Measurements from ENCODE around the gene PAK5.

Gene PAK5

DNA sequence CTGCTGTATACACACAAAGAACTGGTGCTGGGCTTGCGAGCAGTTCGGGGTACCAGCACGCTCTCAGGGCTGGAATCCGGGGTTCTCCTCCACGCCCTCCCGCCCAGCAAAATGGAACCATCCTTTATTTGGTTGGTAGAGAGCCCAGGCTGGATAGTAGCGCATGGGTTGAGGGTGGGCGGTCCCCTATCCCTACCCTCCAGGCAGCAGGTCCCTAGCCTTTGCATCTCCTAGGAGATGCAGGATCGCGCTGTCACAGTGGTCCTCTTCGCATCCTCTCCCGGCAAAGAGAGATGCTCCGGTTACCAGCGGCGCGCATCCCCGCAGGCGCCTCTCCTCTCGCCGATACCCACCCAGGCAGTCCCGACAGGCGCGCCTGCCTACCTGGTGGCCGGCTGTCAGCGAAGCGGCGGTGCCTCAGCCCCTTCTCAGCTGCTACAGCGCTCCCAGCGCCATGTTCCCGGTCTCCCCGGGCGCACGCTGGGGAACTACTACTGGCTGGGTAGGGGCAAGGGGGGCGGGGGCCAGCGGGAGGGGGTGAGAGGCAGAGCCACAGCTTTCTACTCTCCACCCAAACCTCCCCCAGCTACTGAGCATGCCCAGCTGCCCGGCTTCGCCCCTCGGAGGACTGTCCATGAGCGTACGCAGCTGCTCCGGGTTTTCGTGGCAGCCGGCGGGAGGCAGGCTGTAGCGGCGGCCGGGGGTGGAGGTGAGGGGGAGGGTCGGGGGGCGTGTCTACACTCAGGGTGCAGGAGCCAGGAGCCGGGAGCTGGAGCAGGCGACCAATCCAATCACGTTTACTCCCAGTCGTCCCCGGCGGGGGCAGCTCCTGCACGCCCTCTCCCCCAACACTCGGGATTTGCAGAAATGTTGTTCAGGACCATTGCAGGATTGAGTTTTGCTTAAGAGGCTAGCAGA lies at the start of gene PAK5:
TSS of gene PAK5 (minus strand) at position 699 of the 918 bp plus-strand sequence. CDS start 194,748 bp downstream, outside the sequence.
- DNase-seq (ENCODE audit: low spot score), result no peak

DNA sequence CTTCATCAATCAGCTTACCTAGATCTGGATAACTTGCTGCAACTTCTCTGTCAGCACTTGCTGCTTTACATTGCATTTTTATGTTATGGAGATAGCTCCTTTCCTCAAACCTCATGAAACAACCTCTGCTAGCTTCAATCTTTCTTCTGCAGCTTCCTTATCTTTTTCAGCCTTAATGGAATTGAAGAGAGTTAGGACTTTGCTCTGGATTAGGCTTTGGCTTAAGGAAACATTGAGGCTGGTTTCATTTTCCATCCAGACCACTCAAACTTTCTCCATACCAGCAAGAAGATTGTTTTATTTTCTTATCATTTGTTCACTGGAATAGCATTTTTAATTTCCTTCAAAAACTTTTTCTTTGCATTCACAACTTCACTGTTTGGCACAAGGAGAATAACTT lies 48.8 kb upstream of the PAK5 start:
- DNase-seq (ENCODE audit: low spot score), result no peak

DNA sequence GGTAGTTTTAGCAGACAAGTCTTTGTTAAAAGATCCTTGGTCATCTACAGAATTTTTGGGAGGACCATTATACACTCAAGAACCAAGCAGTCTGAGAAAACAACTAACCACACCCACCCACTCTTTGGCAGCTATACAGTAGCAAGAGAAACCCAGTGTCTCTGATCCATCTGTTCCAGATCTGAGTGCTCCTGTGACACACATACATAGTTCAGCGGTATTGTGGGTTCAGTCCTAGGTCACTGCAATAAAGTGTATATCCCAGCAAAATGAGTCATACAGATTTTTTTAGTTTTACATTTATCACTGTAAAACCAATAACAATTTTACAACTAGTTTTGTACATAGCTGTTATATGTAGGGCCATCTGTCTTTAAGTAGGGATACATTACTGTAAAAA lies 47.4 kb upstream of the PAK5 start:
- no peak for DNase-seq (ENCODE audit: low spot score)

DNA sequence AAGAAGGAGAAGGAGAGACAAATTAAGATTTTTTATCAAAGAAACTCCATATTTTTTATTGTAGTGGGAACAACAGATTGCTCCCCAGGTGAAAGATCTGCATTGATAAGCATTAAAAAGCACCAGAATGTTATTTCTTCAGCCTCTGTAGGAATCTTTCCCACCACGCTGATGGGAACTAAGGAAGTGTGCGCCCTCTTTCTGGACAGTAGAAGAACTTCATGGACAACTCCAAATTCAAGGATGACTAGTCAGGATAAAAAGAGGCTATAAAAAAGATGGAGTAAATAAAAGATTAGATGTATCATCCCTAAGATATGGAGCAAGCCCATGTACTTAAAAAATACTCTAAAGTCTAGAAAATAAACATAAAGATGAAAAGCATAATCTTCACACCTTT lies 45.8 kb upstream of the PAK5 start:
- DNase-seq (ENCODE audit: low spot score), result no peak

DNA sequence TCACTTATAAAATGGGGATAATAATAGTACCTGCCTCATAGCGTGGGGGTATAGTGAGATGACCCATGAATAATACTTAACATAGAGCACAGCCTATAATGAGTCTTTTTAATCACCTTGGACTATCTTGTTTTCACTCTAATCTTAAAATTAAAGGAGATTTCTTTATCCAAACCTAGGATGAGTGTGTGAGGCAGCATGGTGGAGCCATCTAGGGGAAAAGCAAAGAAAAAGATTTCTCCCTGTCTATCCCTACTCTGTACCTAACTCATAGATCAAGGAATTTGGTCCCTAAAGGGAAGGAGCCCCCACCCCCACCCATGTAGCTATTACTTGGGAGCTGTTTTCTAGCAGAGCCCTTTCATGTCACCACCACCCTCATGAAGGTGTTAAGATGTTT lies 45.2 kb upstream of the PAK5 start:
- no peak for DNase-seq (ENCODE audit: low spot score)

GRCh38 chr20:9877932-9878495 lies 39.1 kb upstream of the PAK5 start:
- DNase-seq (ENCODE audit: low spot score), result no peak

- no peak for DNase-seq (ENCODE audit: low spot score)
These were observed 28.5 kb upstream of the PAK5 start for GRCh38 chr20:9867196-9867980.

DNA sequence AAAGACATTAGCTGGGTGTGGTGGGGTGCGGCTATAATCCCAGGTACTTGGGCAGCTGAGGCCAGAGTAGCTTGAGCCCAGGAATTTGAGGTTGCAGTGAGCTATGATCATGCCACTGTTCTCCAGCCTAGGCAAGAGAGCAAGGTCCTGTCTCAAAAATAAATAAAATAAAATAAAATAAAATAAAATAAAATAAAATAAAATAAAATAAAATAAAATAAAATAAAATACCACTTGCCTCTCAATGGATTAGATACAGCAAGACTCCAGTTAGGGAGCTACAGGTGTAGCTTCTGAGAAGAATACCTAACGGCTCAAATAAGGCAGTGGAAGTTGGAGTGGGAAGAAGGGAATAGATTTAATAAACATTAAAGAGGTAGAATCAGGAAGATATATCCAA lies 13.7 kb upstream of the PAK5 start:
- DNase-seq (ENCODE audit: low spot score), result no peak

DNA sequence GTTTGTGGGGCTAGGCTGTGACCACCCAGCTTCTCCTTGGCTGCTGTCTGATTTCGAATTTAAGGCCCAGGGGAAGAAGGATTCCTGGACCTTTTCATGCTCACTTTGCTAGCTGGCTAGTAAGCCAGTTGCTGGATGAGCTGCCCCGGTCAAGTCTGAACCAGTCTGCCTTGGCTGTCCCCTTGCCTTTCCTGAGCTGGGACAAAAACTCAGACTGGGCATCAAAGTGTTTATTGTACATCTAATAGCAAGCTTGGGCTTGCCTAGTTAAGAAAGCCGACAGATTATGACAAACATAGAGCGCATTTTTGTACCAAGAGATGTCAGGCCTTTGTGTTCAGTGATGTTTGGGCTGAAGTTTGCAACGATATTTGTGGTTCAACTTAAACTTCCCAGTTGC lies 750 bp upstream of the PAK5 start:
- DNase-seq (ENCODE audit: low spot score), result no peak

DNA sequence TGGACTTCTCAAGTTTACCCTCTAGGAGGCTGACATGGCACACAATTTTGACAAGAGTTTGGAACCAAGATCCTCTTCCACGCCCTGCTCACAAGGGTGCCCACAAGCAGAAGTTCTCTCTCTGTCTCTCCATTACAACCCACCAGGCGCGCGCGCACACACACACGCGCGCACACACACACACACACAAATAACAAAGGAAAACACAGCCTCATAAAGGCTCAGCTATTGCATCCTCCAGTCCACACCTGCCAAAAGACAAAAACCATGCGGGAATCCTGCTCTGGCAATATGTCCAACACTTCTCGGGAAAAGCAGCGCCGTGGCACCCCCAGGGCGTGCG lies 870 bp downstream of the PAK5 start:
- no peak for DNase-seq (ENCODE audit: low spot score)

- DNase-seq (ENCODE audit: low spot score), result no peak
These were observed 1.2 kb downstream of the PAK5 start for GRCh38 chr20:9837634-9838033.

DNA sequence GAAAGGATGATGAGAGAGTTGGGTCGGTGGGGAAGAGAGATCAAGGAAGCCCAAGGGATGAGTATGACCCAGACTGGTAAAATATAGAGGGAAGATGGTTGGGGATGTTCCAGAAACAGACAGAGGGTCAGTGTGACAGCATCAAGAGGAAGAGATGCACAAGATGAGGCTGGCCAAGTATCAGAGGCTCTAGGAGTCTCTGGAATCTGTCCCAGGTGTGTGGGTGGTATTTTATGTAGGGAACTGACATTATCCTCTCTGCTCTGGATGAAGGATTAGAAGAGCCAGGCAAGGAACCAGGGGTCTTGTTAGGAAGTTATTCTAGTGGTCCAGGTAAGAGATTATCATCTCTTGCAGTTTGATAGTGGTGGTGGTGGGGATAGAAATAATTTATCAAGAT lies 3.6 kb downstream of the PAK5 start:
- DNase-seq (ENCODE audit: low spot score), result no peak

DNA sequence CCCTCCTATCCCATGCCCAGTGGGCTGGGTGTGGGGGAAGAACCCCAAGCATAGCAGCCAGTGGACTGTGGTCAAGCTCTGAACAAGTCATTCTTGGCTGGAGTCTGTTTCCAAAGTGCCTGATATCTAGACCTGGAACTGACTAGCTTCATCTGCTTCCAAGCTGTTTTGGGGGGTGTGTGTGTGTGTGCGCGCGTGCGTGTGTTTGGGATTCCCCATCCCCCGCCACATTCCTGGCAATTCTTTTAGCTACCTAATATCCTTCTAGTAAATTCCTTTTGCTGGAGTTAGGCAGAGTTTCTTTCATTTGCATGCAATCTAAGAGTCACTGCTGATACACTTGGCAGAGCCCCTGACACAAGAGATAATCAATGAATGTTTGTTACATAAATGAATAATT lies 7.8 kb downstream of the PAK5 start:
- DNase-seq (ENCODE audit: low spot score), result no peak

- DNase-seq (ENCODE audit: low spot score), result no peak
These were observed 9.0 kb downstream of the PAK5 start for GRCh38 chr20:9829835-9830234.

DNA sequence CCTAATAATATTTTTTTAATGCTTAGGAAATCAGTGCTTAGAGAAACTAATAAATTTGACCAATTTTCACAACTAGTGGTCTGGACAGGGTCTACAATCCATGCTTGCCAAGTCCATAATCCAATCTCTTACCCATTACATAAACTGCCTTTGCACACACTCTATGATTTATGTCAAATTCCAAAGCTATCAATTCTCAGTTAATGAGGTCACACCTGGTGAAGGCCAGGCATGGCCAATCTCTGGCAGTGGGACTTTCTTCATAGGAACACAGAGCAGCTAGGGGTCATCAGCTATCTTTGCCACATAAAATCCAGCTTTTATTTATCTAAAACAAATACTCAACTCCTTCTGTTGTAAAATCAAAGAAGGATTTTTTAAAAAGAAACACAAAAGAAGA lies 21.2 kb downstream of the PAK5 start:
- DNase-seq (ENCODE audit: low spot score), result no peak

DNA sequence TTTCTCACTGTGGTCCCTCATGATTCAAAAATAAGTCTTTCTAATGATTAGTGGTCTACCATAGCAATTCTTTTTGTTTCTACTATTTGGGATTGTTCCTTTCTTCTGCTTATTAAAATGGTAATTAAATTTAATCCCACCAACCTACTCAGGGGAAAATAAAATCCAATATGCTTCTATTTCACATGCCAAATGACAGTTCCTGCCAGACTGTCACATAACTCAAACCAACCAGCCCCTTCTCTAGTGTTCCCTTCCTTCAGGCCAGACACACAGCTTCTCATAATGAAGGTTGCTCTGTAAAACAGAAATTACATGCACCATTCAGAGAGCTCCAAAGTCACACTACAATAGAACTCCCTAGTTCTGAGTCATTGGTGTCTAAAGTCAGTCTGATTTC lies 23.2 kb downstream of the PAK5 start:
- no peak for DNase-seq (ENCODE audit: low spot score)

DNA sequence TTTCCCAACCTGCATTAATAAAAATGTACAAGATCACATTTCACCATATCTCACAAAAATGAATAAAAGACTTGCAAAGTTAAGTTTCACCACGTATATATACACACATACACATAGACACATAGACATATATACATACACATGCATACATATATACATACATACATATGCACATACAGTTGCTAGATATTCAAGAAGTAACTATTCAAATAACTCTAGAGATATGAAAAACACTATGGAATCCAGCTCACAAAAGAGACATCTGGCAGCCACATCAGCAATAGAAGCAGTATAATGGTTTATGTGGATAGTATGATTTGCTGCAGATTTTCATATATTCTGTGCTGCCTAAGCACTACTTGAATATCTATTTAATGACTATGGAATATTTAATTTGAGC lies 28.1 kb downstream of the PAK5 start:
- DNase-seq (ENCODE audit: low spot score), result no peak

DNA sequence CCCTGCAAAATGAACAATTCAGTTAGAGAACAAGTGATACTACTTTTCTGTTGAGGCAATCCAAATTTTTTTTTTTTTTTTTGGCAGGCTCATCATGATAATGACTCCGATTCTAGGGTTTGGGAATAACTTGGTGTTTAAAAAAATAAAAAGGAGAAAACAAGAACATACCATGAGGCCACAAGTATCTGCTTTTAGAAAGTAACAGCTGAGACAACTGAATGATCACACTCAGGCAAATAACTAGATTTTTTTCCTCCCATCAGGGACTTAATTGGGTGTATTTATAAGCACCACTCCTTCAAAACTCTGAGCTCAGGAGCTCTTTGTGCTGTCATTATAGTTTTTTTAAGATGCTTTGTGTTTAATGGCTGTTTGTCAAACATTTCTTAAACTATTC lies 29.6 kb downstream of the PAK5 start:
- no peak for DNase-seq (ENCODE audit: low spot score)

DNA sequence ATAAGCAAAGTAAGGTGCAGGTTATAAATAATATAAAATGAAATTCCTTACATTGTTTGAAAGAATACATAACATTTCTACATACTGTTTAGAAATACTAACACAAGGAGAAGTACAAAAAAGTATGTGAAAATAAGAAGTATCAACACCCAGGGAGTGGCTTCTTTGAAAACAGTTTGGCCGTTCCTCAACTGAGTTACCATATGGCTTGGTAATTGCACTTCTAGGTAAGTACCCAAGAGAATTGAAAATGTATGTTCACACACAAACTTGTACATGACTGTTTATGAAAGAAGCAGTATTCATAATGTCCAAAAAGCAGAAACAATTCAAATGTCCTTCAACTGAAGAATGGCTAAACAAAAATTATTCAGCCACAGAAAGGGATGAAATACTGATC lies 30.7 kb downstream of the PAK5 start:
- no peak for DNase-seq (ENCODE audit: low spot score)

DNA sequence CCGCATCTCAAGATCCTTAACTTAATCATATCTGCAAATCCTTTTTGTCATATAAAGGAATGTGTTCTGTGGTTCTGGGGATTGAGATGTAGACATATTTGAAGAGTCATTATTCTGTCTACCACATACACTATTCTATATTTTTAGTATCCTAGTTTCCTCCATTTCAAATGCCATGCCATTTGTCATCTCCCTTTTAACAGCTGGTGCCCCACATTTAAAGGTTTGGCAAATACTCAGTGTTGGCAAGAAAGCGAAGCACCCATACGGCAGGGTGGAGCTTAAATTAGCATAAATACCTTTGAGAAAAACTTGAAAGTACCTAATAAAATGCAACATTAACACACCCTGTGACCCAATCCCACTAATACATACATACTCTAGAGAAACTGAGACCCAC lies 31.7 kb downstream of the PAK5 start:
- DNase-seq (ENCODE audit: low spot score), result no peak

GRCh38 chr20:9800421-9800820 lies 38.5 kb downstream of the PAK5 start:
- DNase-seq (ENCODE audit: low spot score), result no peak

- DNase-seq (ENCODE audit: low spot score), result no peak
These were observed 44.0 kb downstream of the PAK5 start for GRCh38 chr20:9794831-9795230.

DNA sequence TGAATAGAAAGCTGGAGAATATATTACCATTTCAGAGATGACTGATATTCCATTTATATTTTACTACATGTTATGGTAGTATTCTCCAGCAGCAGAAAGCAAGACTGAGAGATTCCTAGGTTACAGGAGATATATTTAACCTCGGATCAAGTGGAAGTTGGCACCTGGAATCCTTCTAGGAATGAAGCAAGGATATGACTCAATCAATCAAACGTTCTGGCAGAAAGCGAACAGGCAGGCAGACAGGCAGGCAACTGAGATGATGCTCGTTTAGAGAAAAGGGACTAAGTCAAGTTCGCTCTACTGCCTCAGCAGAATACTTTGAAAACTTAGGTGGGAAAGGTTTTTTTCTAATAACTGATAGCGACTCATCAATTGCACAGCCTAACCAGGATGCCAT lies 46.2 kb downstream of the PAK5 start:
- no peak for DNase-seq (ENCODE audit: low spot score)

All from activated CD4-positive, alpha-beta T cell treated with anti-CD3 and anti-CD28 coated beads, Interleukin-2, Interleukin-4, amounts not matched to agents 100 ng/mL and 50 ng/mL, durations not matched to agents 16 hours and 8 hours (primary cell).